ENCODE measurements around the gene TIMP2. TPM values are rescaled to one million over a fixed set of nuclear protein-coding genes. Genes with fewer than 3 reads are reported as not detected.

TIMP2 gene
- total and polyA plus RNA-seq, 4 donors: 203 to 732 (median 577) TPM

DNA sequence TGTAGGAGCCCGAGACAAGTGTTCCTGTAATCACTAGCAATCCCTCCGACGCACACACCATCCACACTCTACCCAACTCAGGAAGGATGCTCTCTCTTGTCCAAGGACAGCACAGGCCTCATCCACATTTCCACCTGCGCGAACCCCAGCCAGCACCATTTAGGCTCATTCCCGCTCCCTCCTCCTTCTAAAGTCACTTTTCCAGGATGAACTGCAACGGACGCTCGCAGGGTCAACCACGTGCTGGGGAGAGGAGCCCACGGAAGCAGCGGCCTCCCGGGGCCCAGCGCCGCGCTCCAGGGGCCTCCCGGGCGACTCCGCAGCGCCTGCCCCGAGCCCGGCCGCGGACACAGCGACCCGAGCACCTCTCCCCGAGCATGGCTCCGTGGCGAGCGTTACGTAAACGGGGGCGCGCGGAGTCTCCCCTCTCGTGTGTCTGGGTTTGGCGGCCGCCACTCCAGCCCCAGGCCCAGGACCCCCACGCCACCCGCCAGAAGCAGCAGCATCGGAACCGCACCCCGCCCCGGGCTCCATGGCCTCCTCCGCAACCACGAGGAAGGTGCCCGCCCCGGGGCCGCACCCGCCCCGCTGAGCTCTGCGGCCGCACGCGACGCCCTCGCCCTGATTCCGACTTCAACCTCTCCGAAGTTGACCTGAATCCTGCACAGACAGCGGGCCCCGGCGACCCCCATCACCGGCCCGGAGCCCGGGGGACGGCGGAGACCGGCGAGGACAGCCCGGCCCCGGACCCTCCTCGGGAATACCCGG is 85.2 kb downstream of the TIMP2 start:
- no peaks in the 10 kb centered on the region for H3K27me3 ChIP-seq (ENCODE audit: control insufficient read depth in 1 of 2, insufficient read depth in 2 of 2, low read length in 1 of 2)
- ATAC-seq (ENCODE audit: low FRiP score) (peak; percentile 41), DNase-seq (peak; percentile 70 to 88)
- peaks cover 0 to 6% of the 10 kb centered on the region in 2 donors for H3K36me3 ChIP-seq (ENCODE audit: control insufficient read depth in 1 of 2, insufficient read depth in 2 of 2, low read length in 1 of 2)
- peak overlapping the region; percentile 65 to 78 for H3K27ac ChIP-seq (ENCODE audit: low read depth in 1 of 2, low read length in 2 of 2)
- H3K4me1 ChIP-seq (ENCODE audit: control insufficient read depth in 1 of 2, insufficient read depth in 2 of 2, low read length in 2 of 2): no peaks in the 10 kb centered on the region
- H3K9me3 ChIP-seq (ENCODE audit: control insufficient read depth, low read length): no peaks in the 10 kb centered on the region
- peak overlapping the region; percentile 67 to 79 for H3K4me3 ChIP-seq (ENCODE audit: low read length in 2 of 2)
- WGBS, 2 donors: 1% methylated on average over 71 to 73 of the region's 73 CpGs
- intact Hi-C loops (cut with DNase I): no loop called here

DNA sequence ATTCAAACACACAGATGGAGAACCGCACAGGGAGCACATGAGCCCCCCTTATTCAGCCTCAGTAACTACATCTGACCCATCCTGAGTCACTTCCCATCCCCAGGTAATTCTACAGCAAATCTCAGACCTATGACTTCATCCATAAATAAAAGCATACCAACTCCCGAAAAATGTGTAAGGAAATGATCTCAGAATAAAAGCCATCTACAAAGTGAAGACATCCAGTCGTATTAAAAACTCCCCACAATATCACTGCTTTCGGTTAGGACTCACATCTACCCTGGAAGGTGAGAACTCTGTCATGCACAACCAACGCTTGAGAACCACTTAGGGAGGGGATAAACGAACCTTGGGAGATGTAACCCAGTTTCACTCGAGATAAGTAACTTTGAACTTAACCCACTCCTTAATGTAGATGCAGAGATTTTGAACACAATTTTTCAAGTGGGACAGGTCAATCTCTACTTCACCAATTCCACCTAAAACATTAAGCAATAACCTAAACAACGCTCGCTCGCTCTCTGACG is 85.9 kb downstream of the TIMP2 start:
- 17 to 22% methylated on average over 11 of the region's 11 CpGs for WGBS, 2 donors
- intact Hi-C loops (cut with DNase I): no loop called here

DNA sequence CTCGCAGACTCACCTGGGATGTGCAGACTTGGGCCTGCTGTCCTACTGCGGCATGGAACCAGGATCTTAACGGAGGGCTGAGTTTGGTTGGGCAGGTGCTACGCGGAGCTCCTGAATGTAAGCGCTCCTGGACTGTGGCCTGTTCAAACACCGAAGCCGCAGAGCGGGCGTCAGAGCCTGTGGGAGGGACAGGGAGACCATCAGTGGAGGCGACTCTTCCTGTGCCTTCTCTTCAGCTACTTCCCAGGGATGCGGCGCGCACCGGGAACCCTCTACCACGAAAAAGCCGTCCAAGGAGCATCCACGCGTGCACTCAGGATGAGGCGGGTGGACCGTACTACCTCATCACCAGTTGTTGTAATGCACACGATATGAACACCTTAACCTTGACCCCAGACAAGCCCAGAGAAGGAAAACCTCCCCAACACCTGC is 86.6 kb downstream of the TIMP2 start:
- DNase-seq (no peak), ATAC-seq (ENCODE audit: low FRiP score) (no peak)
- Histone ChIP-seq H3K36me3 (ENCODE audit: control insufficient read depth in 1 of 2, insufficient read depth in 2 of 2, low read length in 1 of 2) (peaks cover 0 to 6% of the 10 kb centered on the region in 2 donors), H3K9me3 (ENCODE audit: control insufficient read depth, low read length) (no peaks in the 10 kb centered on the region), H3K4me1 (ENCODE audit: control insufficient read depth in 1 of 2, insufficient read depth in 2 of 2, low read length in 2 of 2) (no peaks in the 10 kb centered on the region), H3K27ac (ENCODE audit: low read depth in 1 of 2, low read length in 2 of 2) (no peak overlapping the region), H3K4me3 (ENCODE audit: low read length in 2 of 2) (no peak overlapping the region), H3K27me3 (ENCODE audit: control insufficient read depth in 1 of 2, insufficient read depth in 2 of 2, low read length in 1 of 2) (no peaks in the 10 kb centered on the region)
- WGBS, 2 donors: 92 to 93% methylated on average over 22 of the region's 22 CpGs
- intact Hi-C loops (cut with DNase I): no loop called here

More for the DNA sequence above, 85.9 kb downstream of the TIMP2 start:
- Histone ChIP-seq H3K9me3 (ENCODE audit: control insufficient read depth, low read length) (no peaks in the 10 kb centered on the region), H3K4me1 (ENCODE audit: control insufficient read depth in 1 of 2, insufficient read depth in 2 of 2, low read length in 2 of 2) (no peaks in the 10 kb centered on the region), H3K27me3 (ENCODE audit: control insufficient read depth in 1 of 2, insufficient read depth in 2 of 2, low read length in 1 of 2) (no peaks in the 10 kb centered on the region), H3K4me3 (ENCODE audit: low read length in 2 of 2) (peak overlapping the region; percentile 67 to 79), H3K27ac (ENCODE audit: low read depth in 1 of 2, low read length in 2 of 2) (no peak overlapping the region), H3K36me3 (ENCODE audit: control insufficient read depth in 1 of 2, insufficient read depth in 2 of 2, low read length in 1 of 2) (peaks cover 0 to 6% of the 10 kb centered on the region in 2 donors)
- no peak for ATAC-seq (ENCODE audit: low FRiP score)
- no peak for DNase-seq

GRCh38 chr17:78836420-78837021 is 88.7 kb downstream of the TIMP2 start:
- Histone ChIP-seq H3K4me1 (ENCODE audit: control insufficient read depth in 1 of 2, insufficient read depth in 2 of 2, low read length in 2 of 2) (no peaks in the 10 kb centered on the region), H3K36me3 (ENCODE audit: control insufficient read depth in 1 of 2, insufficient read depth in 2 of 2, low read length in 1 of 2) (peaks cover 0 to 8% of the 10 kb centered on the region in 2 donors), H3K9me3 (ENCODE audit: control insufficient read depth, low read length) (no peaks in the 10 kb centered on the region), H3K27ac (ENCODE audit: low read depth in 1 of 2, low read length in 2 of 2) (no peak overlapping the region), H3K4me3 (ENCODE audit: low read length in 2 of 2) (no peak overlapping the region), H3K27me3 (ENCODE audit: control insufficient read depth in 1 of 2, insufficient read depth in 2 of 2, low read length in 1 of 2) (no peaks in the 10 kb centered on the region)
- 77 to 81% methylated on average over 5 of the region's 5 CpGs for WGBS, 2 donors
- ATAC-seq (ENCODE audit: low FRiP score) (no peak), DNase-seq (no peak)
- intact Hi-C loops (cut with DNase I): no loop called here

DNA sequence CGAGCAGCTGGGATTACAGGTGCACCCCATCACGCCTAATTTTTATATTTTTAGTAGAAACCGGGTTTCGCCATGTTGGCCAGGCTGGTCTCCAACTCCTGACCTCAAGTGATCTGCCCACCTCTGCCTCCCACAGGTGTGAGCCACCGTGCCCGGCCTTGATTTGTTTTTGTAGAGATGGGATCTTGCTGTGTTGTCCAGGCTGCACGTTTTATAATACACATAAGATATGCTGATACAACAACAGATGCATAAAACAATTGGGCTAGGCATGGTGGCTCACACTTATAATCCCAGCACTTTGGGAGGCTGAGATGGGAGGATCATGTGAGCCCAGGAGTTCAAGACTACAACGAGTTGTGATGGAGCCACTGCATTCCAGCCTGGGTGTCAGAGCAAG is 90.6 kb downstream of the TIMP2 start:
- 91 to 93% methylated on average over 8 of the region's 8 CpGs for WGBS, 2 donors
- intact Hi-C loops (cut with DNase I): no loop called here
- Histone ChIP-seq H3K4me1 (ENCODE audit: control insufficient read depth in 1 of 2, insufficient read depth in 2 of 2, low read length in 2 of 2) (no peaks in the 10 kb centered on the region), H3K4me3 (ENCODE audit: low read length in 2 of 2) (no peak overlapping the region), H3K27me3 (ENCODE audit: control insufficient read depth in 1 of 2, insufficient read depth in 2 of 2, low read length in 1 of 2) (no peaks in the 10 kb centered on the region), H3K27ac (ENCODE audit: low read depth in 1 of 2, low read length in 2 of 2) (no peak overlapping the region), H3K36me3 (ENCODE audit: control insufficient read depth in 1 of 2, insufficient read depth in 2 of 2, low read length in 1 of 2) (peaks cover 3 to 8% of the 10 kb centered on the region in 2 donors), H3K9me3 (ENCODE audit: control insufficient read depth, low read length) (no peaks in the 10 kb centered on the region)
- DNase-seq: peak in 1 of 2 donors; percentile 23
- ATAC-seq (ENCODE audit: low FRiP score): no peak

GRCh38 chr17:78832541-78832810 is 92.7 kb downstream of the TIMP2 start:
- 86 to 96% methylated on average over 2 of the region's 2 CpGs for WGBS, 2 donors
- peaks cover 3 to 8% of the 10 kb centered on the region in 2 donors for H3K36me3 ChIP-seq (ENCODE audit: control insufficient read depth in 1 of 2, insufficient read depth in 2 of 2, low read length in 1 of 2)
- no peaks in the 10 kb centered on the region for H3K9me3 ChIP-seq (ENCODE audit: control insufficient read depth, low read length)
- no peaks in the 10 kb centered on the region for H3K27me3 ChIP-seq (ENCODE audit: control insufficient read depth in 1 of 2, insufficient read depth in 2 of 2, low read length in 1 of 2)
- no peak for DNase-seq
- H3K4me1 ChIP-seq (ENCODE audit: control insufficient read depth in 1 of 2, insufficient read depth in 2 of 2, low read length in 2 of 2): no peaks in the 10 kb centered on the region
- intact Hi-C loops (cut with DNase I): no loop called here
- H3K4me3 ChIP-seq (ENCODE audit: low read length in 2 of 2): no peak overlapping the region
- no peak for ATAC-seq (ENCODE audit: low FRiP score)
- no peak overlapping the region for H3K27ac ChIP-seq (ENCODE audit: low read depth in 1 of 2, low read length in 2 of 2)

DNA sequence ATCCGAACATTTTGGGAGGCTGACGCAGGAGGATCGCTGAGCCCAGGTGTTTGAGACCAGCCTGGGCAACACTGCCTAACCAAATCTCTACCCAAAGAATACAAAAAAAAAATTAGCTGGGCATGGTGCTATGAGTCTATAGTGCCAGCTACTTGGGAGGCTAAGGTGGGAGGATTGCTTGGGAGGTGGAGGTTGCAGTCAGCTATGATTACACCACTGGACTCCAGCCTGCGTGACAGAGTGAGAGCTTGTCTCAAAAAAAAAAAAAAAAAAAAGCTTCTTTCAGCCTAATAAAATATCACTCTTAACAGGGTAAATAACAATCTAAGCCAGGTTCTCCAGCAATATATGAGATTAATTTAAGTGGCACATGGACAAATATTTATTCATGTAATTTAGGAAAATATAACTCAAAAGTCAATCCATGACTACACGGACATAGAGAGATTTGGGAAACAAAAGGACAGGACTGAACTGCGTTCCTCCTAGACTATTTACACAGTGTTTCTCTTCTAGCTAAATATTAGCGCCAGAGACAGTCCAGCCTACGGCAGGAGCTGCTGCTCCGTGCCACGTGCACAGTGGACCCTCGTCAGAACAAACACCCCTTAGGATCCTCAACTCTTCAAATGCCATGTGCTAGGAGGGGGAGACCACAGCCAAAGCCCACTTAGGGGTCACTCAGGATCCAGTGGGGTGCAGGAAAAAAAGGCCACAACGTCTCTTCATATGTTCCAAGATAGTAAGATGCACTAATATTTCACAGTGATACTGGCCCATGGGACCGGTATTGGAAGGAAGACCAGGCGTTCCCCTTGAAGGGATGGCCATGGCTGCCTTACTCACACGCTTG is 93.3 kb downstream of the TIMP2 start:
- intact Hi-C loops (cut with DNase I): no loop called here
- Histone ChIP-seq H3K4me3 (ENCODE audit: low read length in 2 of 2) (no peak overlapping the region), H3K27ac (ENCODE audit: low read depth in 1 of 2, low read length in 2 of 2) (no peak overlapping the region), H3K36me3 (ENCODE audit: control insufficient read depth in 1 of 2, insufficient read depth in 2 of 2, low read length in 1 of 2) (peaks cover 3 to 9% of the 10 kb centered on the region in 2 donors), H3K9me3 (ENCODE audit: control insufficient read depth, low read length) (no peaks in the 10 kb centered on the region), H3K4me1 (ENCODE audit: control insufficient read depth in 1 of 2, insufficient read depth in 2 of 2, low read length in 2 of 2) (no peaks in the 10 kb centered on the region), H3K27me3 (ENCODE audit: control insufficient read depth in 1 of 2, insufficient read depth in 2 of 2, low read length in 1 of 2) (no peaks in the 10 kb centered on the region)
- no peak for ATAC-seq (ENCODE audit: low FRiP score)
- peak; percentile 16 to 37 for DNase-seq
- 87 to 88% methylated on average over 15 of the region's 15 CpGs for WGBS, 2 donors

GRCh38 chr17:78829477-78829876 is 95.7 kb downstream of the TIMP2 start:
- 97 to 98% methylated on average over 6 of the region's 6 CpGs for WGBS, 2 donors
- intact Hi-C loops (cut with DNase I): no loop called here
- DNase-seq: peak in 1 of 2 donors; percentile 33
- Histone ChIP-seq H3K36me3 (ENCODE audit: control insufficient read depth in 1 of 2, insufficient read depth in 2 of 2, low read length in 1 of 2) (peaks cover 6 to 7% of the 10 kb centered on the region in 2 donors), H3K4me3 (ENCODE audit: low read length in 2 of 2) (no peak overlapping the region), H3K9me3 (ENCODE audit: control insufficient read depth, low read length) (no peaks in the 10 kb centered on the region), H3K27ac (ENCODE audit: low read depth in 1 of 2, low read length in 2 of 2) (no peak overlapping the region), H3K4me1 (ENCODE audit: control insufficient read depth in 1 of 2, insufficient read depth in 2 of 2, low read length in 2 of 2) (no peaks in the 10 kb centered on the region), H3K27me3 (ENCODE audit: control insufficient read depth in 1 of 2, insufficient read depth in 2 of 2, low read length in 1 of 2) (no peaks in the 10 kb centered on the region)
- no peak for ATAC-seq (ENCODE audit: low FRiP score)
